K562 (cell line): ENCODE measurements around the gene HMCN1. TPM values are rescaled to one million over a fixed set of nuclear protein-coding genes. Genes with fewer than 3 reads are reported as not detected.
A peak's percentile ranks its signal among the peaks of the same experiment; 100 is the strongest.

Experiments
- ATAC-seq: fragments of 200-7000 bp; cut with Tn5 transposase; 3 replicates; pipeline ENCODE4 v1.9.1; 2020; ENCODE audit warnings: moderate library complexity
- BruUV-seq: library from RNA; stranded (reverse); fragments of 400-500 nt; replicated peaks from 2 replicates; lab custom pipeline; 2021; lab: Mats Ljungman, UMichigan
- CTCF ChIA-PET: fragments of 300-600 bp; formaldehyde crosslinking; extraction: SDS; loops from one replicate; lab custom pipeline; 2021; ENCODE audit warnings: low intra/inter-chr PET ratio; lab: Yijun Ruan, JAX
- POLR2A ChIA-PET: fragments of 300-600, 350-650 bp; sonication (Branson Sonifier 250); formaldehyde crosslinking; extraction: SDS; loops from one replicate; lab custom pipeline; 2021; ENCODE audit warnings: antibody characterized with exemption, inconsistent platforms; lab: Yijun Ruan, JAX
- DNase-seq, 4 experiments: peaks; one replicate each; pipeline versions ENCODE4 v3.0.0 to v3.0.0-alpha.2; 2011 to 2018; ENCODE audit warnings: low spot score in 3 of 4, mixed read lengths in 3 of 4; ENCODE audit errors: extremely low read depth in 1 of 4
- FAIRE-seq: peaks from 2 replicates; lab custom pipeline; 2011; peaks lifted over from hg19 to GRCh38; lab: Jason Lieb, UNC
- H2AFZ ChIP-seq: 2 replicates; pipeline ENCODE4 v1.6.0; 2011; ENCODE audit warnings: low read depth, low read length, control low read depth, inconsistent platforms
- H3K27ac ChIP-seq: fragments of 200-600 bp; 3 replicates; pipeline ENCODE4 v1.8.0; 2011; ENCODE audit warnings: low read depth, mild to moderate bottlenecking, control low read depth, inconsistent platforms, low read length, moderate library complexity, mixed read lengths; ENCODE audit errors: extremely low read depth
- H3K27me3 ChIP-seq, 2 experiments: fragments of 300-600 bp in 1 of 2; 2 replicates in 1 of 2; 3 replicates in 1 of 2; pipeline versions ENCODE4 v1.6.0 to v1.8.0; 2011; ENCODE audit warnings: inconsistent platforms in 2 of 2, low read length in 2 of 2, mild to moderate bottlenecking in 1 of 2, mixed read lengths in 1 of 2, moderate library complexity in 1 of 2; ENCODE audit not compliant: control insufficient read depth in 2 of 2, insufficient read depth in 2 of 2
- H3K36me3 ChIP-seq: fragments of 300-600 bp; 3 replicates; pipeline ENCODE4 v1.8.0; 2011; ENCODE audit warnings: mild to moderate bottlenecking, low read length, inconsistent platforms; ENCODE audit not compliant: control insufficient read depth, insufficient read depth
- H3K4me1 ChIP-seq, 2 experiments: fragments of 200-600 bp in 1 of 2; replicated peaks in 1 of 2; 2 replicates in 1 of 2; 3 replicates in 1 of 2; pipeline versions ENCODE4 v1.5.1 to v1.8.0; 2011; ENCODE audit warnings: inconsistent platforms in 2 of 2, low read length in 2 of 2, mild to moderate bottlenecking in 1 of 2, mixed read lengths in 1 of 2, moderate library complexity in 1 of 2; ENCODE audit not compliant: control insufficient read depth in 2 of 2, insufficient read depth in 2 of 2
- H3K4me2 ChIP-seq: 2 replicates; pipeline ENCODE4 v1.6.1; 2011; ENCODE audit warnings: low read length, control low read depth, inconsistent platforms, mixed read lengths; ENCODE audit not compliant: insufficient read depth
- H3K4me3 ChIP-seq: fragments of 200-600 bp; sonication (generic), shearing (Covaris generic); 2 replicates; pipeline ENCODE4 v1.5.1; 2016; ENCODE audit warnings: control low read depth, inconsistent platforms
- H3K79me2 ChIP-seq: fragments of 200-600 bp; 3 replicates; pipeline ENCODE4 v1.8.0; 2011; ENCODE audit warnings: low read length, inconsistent platforms; ENCODE audit not compliant: control insufficient read depth, insufficient read depth
- H3K9ac ChIP-seq, 2 experiments: 2 replicates each; pipeline versions ENCODE4 v1.6.0 to v1.6.1; 2011; ENCODE audit warnings: low read depth in 2 of 2, low read length in 2 of 2, control low read depth in 1 of 2, inconsistent platforms in 1 of 2, mild to moderate bottlenecking in 1 of 2, mixed read lengths in 1 of 2; ENCODE audit not compliant: insufficient read depth in 1 of 2
- H3K9me1 ChIP-seq: one replicate; pipeline ENCODE4 v1.6.0; 2011; ENCODE audit warnings: inconsistent platforms, mild to moderate bottlenecking, low read length, moderate library complexity; ENCODE audit not compliant: control insufficient read depth, insufficient read depth
- H3K9me3 ChIP-seq: replicated peaks from 2 replicates; pipeline ENCODE4 v1.5.1; 2011; ENCODE audit warnings: low read depth, low read length, inconsistent platforms; ENCODE audit not compliant: control insufficient read depth, insufficient read depth
- H4K20me1 ChIP-seq: replicated peaks from 2 replicates; pipeline ENCODE4 v1.6.1; 2011; ENCODE audit warnings: low read length, inconsistent platforms, mixed read lengths; ENCODE audit not compliant: control insufficient read depth, insufficient read depth
- CBX8 ChIP-seq: fragments of 200-600 bp; sonication (generic); IDR thresholded peaks from 2 replicates; pipeline ENCODE4 v1.6.1; 2012; ENCODE audit warnings: borderline replicate concordance, mixed run types, low read depth, mild to moderate bottlenecking, moderate library complexity, mixed read lengths, low read length, control low read depth, inconsistent platforms; ENCODE audit not compliant: poor library complexity, severe bottlenecking; ENCODE audit errors: extremely low read depth
- EHMT2 ChIP-seq: fragments of 450-650 bp; IDR thresholded peaks from 2 replicates; pipeline ENCODE4 v1.6.1; 2018; ENCODE audit warnings: antibody characterized with exemption
- EZH2 ChIP-seq: IDR thresholded peaks from 2 replicates; pipeline ENCODE4 v1.6.1; 2012; ENCODE audit warnings: low read depth, mild to moderate bottlenecking, inconsistent platforms, low read length, borderline replicate concordance
- KHSRP ChIP-seq: fragments of 450-650 bp; IDR thresholded peaks from 2 replicates; pipeline ENCODE4 v1.6.1; 2017
- L3MBTL2 ChIP-seq: fragments of 450-650 bp; IDR thresholded peaks from 2 replicates; pipeline ENCODE4 v1.6.1; 2016; ENCODE audit warnings: mild to moderate bottlenecking, moderate library complexity
- LEF1 ChIP-seq: fragments of 450-650 bp; IDR thresholded peaks from 2 replicates; pipeline ENCODE4 v1.6.1; 2016; ENCODE audit warnings: mild to moderate bottlenecking
- NR2F6 ChIP-seq: fragments of 450-650 bp; formaldehyde crosslinking; IDR thresholded peaks from 2 replicates; pipeline ENCODE4 v1.4.0; 2020; ENCODE audit warnings: mild to moderate bottlenecking
- SP1 ChIP-seq: sonication (generic); formaldehyde crosslinking; IDR thresholded peaks from 2 replicates; pipeline ENCODE4 v1.8.1; 2022; ENCODE audit warnings: mild to moderate bottlenecking, missing genetic modification reagents
- TBP ChIP-seq: optimal IDR thresholded peaks from 2 replicates; pipeline ENCODE3; 2011; ENCODE audit warnings: low read depth, low read length, improper control_type of control experiment
- THAP7 ChIP-seq: fragments of 250-450 bp; sonication (Bioruptor Pico); IDR thresholded peaks from 2 replicates; pipeline ENCODE4 v1.5.0; 2021
- ZEB2 ChIP-seq: fragments of 450-650 bp; IDR thresholded peaks from 2 replicates; pipeline ENCODE4 v1.6.1; 2016
- ZNF280B ChIP-seq: fragments of 250-450 bp; sonication (Bioruptor Pico); IDR thresholded peaks from 2 replicates; pipeline ENCODE4 v1.5.1; 2021; ENCODE audit warnings: mild to moderate bottlenecking
- ZSCAN29 ChIP-seq: fragments of 450-650 bp; IDR thresholded peaks from 2 replicates; pipeline ENCODE4 v1.6.1; 2017
- WGBS: fragments of 100-300 bp; shearing (Covaris generic); methylation state at CpG from one replicate; pipeline ENCODE4 v1.1.6; 2016; ENCODE audit warnings: low coverage, mixed read lengths; ENCODE audit not compliant: insufficient coverage; ENCODE audit errors: missing lambda C conversion rate; 5-methylcytosine and 5-hydroxymethylcytosine counted together
- in situ Hi-C: fragments of 300-500 bp; cut with MboI; formaldehyde crosslinking; loops from 4 replicates; pipeline ENCODE4 v1.15.0; 2018; ENCODE audit warnings: inconsistent platforms, mixed read lengths
- intact Hi-C: fragments of 100-400 bp; cut with micrococcal nuclease; formaldehyde crosslinking; loops from 2 replicates; pipeline ENCODE4 v1.14.2; 2022
- polyA plus RNA-seq, 8 experiments: library from polyadenylated mRNA; depleted of rRNA in 4 of 8; stranded (reverse) in 5 of 8; unstranded in 3 of 8; fragments of >200 nt; fragmentation: Nextera tagmentation in 2 of 8; fragmentation: Illumina TruSeq in 1 of 8; extraction: Ambion mirVana in 2 of 8; extraction: Trizol in 1 of 8; gene quantifications; 2 replicates each; pipeline versions ENCODE4 v1.2.1 to v1.2.3, GENCODE V29; 2011 to 2014; ENCODE audit warnings: inconsistent platforms in 1 of 8, missing spikeins in 1 of 8
- total RNA-seq, 7 experiments: library from RNA; depleted of rRNA in 6 of 7; stranded (reverse); fragments of >200 nt in 6 of 7; fragmentation: Illumina TruSeq in 2 of 7; extraction: Trizol in 2 of 7; gene quantifications; 2 replicates each; pipeline versions ENCODE4 v1.2.1 to v1.2.3, GENCODE V29; 2011 to 2021; ENCODE audit warnings: low replicate concordance in 1 of 7

Gene HMCN1
- total and polyA plus RNA-seq, 9 of the 15 experiments (the other 6 are each of a cell fraction or from before 2014, with no cell fraction given) = 0.07 to 0.36 (median 0.21) TPM

DNA sequence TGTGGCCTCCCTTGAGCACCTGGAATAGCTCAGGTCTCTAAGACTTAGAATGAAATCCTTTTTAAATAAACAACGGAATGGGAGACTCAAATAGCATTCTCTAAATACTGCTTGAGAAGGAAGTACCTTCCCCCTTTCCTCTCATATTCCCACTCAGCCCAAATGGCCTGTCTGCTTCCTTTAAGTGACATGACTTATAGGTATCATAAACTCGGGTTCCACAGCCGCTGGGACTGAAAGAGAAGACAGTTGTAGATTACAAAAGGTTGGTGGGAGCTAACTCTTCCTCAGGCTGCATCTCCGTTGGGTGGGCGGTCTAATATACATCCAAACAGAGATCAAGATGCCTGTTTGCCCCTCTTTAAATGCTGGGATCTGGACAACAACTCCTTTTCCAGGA is 1.2 kb upstream of the HMCN1 start (continued):
- no peak for TF ChIP-seq THAP7 (CRISPR knock-in tag)
- TF ChIP-seq NR2F6 = no peak
- TF ChIP-seq L3MBTL2 = no peak
- TF ChIP-seq ZNF280B (CRISPR knock-in tag) = no peak
- no peak for TF ChIP-seq EHMT2
- no peak for TF ChIP-seq KHSRP
- TF ChIP-seq LEF1 = no peak
- no peak for TF ChIP-seq TBP
- TF ChIP-seq ZSCAN29 = no peak
- TF ChIP-seq, all 486 proteins: peak for 0

DNA sequence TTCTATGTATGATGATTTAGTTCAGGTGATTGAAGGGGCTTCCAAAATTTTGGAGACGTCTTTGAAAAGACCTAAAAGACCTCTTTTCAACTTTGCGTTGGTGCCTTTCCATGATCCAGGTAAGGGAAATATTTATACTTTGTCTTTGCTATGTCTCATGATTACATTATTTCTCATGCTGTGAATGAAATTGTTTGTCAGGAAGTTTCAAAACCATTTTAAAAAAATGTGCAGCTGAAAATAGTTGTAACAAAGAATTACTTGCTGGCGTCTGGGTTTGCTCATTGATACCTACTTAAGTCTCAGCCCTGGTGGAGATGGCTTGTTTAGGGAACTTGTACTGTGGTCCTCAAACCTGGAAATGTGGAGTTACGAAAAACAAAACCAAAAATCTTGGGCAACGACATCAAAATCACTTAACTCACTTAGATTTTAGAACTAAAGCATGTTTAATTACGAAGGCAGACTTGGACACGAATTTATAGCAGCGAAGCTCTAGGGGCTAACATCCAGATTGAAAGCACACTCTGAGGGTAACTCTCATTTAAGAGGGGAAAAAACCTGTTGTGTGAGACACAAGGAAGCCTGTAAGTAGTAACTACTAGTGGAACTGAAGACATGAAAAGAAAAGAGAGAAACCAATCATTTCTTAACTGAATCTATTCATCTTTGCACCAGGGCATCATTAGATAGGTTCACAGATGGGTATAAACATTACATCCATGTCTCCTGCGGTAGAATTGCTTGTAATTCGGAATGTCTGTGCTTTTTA is 924 bp downstream of the HMCN1 start:
- H3K9me3 ChIP-seq = no peaks in the 10 kb centered on the region
- H3K36me3 ChIP-seq = no peaks in the 10 kb centered on the region
- POLR2A ChIA-PET = no interaction called here
- WGBS = under 1% methylated on average over 10 of the region's 10 CpGs
- peaks cover 0 to 6% of the 10 kb centered on the region in 2 experiments; a peak in 4 of 5 replicates for H3K4me1 ChIP-seq
- H3K79me2 ChIP-seq = no peaks in the 10 kb centered on the region
- H3K9me1 ChIP-seq = no peaks in the 10 kb centered on the region
- H3K27me3 ChIP-seq = peaks cover 9 to 11% of the 10 kb centered on the region in 2 experiments; a peak in 4 of 5 replicates
- DNase-seq (no peak), FAIRE-seq (no peak), ATAC-seq (no peak)
- no peaks in the 10 kb centered on the region for H4K20me1 ChIP-seq
- H2AFZ ChIP-seq = no peak overlapping the region
- BruUV-seq = no TSS peak
- in situ Hi-C loops = no loop called here
- no peak overlapping the region for H3K4me3 ChIP-seq
- H3K9ac ChIP-seq = no peak overlapping the region
- peak; percentile 45 for TF ChIP-seq CBX8
- TF ChIP-seq EZH2 = 0 out of 2 replicates have a peak, but pooled peaks have one; percentile 81
- TF ChIP-seq SP1 = no peak
- TF ChIP-seq ZEB2 = no peak
- no peak overlapping the region for H3K27ac ChIP-seq
- no peak overlapping the region for H3K4me2 ChIP-seq
- intact Hi-C loops = no loop called here
- CTCF ChIA-PET = no interaction called here
